Measurements from ENCODE around the gene APOBEC3G.

Gene APOBEC3G

GRCh38 chr22:39125622-39126021, 48.5 kb downstream of the APOBEC3G start:
- DNase-seq (ENCODE audit: low spot score) = no peak

DNA sequence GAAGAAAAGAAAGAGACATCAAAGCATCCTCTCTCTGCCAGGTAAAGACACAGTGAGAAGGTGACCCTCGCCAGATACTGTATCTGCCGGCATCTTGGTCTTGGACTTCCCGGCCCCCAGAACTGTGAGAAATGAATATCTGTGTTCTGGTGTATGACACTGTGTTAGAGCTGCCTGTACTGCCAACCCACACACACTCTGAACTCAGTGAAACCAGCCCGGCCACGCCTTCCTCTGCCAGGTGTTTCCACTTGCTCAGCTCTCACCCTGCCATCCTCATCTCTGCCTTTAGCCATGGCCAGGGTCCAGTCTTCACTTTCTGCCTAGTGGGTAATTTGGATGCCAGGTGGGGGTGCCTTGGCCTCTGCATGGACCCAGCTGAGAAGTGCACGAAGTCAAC, 51.4 kb downstream of the APOBEC3G start:
- no peak for DNase-seq (ENCODE audit: low spot score)

DNA sequence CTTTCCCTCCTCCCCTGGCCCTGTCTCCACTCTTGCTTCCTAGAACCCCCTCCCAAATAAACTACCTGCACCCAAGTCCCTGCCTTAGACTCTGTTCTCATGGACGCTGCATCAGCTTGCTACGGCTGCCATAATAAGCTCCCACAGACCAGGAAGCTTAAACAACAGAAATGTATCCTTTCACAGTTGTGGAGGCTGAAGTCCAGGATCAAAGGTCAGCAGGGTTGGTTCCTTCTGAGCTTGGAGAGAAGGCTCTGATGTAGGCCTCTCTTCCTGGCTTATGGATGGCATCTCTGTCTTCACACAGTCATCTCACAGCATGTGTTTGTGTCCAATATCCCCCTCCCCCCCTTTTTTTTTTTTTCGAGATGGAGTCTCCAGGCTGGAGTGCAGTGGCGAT, 52.0 kb downstream of the APOBEC3G start:
- no peak for DNase-seq (ENCODE audit: low spot score)

DNA sequence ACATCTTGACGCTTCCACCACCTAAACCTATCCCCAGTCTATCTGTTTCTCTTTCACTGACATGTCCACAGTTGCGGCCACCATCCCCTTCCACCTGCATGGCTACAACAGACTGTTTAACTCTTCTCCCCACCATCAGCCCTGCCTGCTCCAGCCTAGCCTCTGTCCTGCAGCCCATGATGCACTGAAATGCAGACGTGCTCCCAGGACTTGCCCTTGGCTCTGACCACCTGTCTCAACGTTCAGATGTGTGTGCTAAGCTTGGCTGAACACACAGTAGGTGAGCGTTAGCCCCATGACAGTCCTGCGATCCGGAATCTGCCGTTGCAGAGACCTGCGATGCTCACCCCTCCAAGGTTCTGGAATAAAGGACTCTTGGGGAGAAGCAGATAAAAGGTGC, 52.7 kb downstream of the APOBEC3G start:
- no peak for DNase-seq (ENCODE audit: low spot score)

DNA sequence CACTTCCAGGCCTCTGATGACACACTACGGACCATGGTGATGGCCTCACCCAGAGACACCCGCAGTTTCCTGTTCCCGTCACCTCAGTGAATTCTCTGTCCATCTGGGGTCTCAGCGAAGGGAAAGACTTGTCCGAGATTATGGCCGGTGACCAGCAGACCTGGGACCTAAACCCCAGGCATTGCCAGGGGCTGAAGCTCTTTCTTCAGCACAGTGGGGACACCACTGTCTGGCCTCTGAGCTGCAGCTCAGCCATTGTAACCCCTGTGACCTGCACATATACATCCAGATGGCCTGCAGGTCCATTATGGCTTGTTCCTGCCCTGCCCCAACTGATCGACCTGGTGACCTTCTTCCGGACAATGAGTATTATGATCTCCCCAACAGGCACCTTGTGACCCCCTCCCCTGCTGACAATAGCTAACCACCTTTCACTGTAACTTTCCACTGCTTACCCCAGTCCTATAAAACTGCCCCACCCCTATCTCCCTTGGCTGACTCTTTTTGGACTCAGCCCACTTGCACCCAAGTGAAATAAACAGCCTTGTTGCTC, 53.2 kb downstream of the APOBEC3G start:
- no peak for DNase-seq (ENCODE audit: low spot score)

DNA sequence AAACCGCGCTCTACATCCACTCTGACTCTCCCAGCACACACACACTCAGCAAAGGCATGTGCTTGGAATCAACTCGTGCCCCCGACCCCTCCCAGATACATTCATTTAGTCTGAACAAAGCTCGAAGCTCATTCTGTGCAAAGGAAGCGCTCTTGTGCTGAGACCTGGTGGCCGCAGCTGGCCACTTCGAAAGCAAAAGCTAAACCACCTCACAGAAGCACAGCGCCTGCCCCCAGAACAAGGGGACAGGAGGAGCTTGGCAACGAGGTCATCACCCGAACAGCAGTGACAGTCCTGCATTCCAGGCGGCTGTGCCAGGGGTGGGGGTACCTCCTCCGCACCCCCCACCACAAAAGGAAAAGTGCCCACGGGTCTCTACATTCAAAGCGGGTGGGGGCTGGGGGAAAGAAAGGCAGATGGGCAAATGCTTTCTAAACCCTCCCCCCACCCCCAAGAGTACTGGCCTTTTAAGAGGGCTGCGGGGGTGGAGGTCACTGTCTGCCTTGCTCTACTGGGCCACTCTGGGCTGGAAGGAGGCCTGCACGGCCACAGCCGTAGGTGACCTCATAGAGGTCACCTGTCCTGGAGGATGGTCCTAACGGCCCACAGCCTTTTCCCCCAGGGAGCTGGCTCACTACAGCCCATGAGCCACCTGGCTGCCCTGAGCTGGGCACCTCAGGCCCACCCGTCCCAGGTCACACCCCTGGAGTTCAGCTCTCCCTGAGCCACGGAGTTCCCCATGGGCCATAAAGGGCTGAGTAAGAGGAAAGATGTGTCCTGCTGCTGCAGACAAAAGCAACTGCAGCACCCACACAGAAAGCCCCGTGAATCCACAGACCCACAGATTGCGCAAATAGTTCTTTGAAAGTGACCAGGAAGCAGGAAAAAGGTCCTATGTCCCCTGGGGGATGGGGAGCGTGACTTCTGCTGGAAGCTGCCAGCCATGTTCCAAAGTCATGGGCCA, 54.1 kb downstream of the APOBEC3G start:
- peak; percentile 58 for DNase-seq (ENCODE audit: low spot score)

- no peak for DNase-seq (ENCODE audit: low spot score)
Measured at GRCh38 chr22:39132281-39132680, 55.2 kb downstream of the APOBEC3G start.

- DNase-seq (ENCODE audit: low spot score) = no peak
Measured at GRCh38 chr22:39132871-39133524, 55.9 kb downstream of the APOBEC3G start.

DNA sequence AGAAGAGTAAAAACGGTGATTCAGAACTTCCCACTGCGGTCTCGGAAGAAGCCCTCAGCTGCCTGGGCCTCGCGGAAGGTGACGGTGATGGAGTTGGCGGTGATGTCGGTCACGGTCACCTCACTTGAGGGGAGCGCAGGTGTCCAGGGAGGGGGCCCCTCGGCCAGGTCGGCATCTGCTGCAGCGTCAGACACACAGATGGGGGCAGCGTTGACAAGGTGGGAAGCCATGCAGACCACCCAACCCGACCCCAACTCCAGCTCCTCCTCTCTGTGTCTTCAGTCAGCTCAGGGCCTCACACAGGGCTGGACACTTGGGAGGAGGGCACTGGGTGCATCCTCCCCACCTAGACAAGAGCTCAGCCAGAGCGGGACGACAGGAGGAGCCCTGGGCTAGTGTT, 56.8 kb downstream of the APOBEC3G start:
- no peak for DNase-seq (ENCODE audit: low spot score)

DNA sequence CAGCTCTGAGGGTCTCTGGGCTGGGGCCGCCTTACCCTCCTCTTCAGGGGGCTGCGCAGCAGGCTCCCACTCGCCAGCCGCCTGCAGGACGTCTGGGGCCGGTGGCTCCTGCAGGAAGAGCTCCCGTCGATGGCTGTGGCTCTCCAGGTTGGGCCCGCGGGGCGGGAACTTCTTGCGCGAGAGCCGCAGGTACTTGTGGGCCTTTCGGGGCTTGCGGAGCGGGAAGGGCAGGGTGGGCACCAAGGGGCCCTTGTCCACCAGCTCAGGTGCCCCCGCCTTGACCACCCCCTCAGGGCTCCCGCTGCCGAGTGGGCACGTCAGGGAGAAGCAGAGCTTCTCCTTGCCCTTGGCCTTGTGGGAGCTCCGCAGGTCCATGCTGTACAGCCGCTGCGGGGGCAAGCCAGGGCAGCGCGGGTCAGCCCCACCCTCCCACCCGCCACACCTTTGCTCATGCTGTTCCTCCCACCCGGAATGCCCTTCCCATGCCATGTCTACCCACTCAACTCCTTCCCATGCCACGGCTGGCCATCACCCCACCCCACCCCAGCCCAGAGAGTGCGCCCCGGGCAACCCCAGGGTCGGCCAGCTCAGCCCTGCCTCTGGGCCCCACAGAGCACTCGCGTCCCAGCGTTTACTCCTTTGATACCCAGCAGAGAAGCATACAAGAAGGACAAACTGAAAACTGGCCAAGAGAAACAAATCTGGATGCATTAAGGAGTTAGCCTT, 57.5 kb downstream of the APOBEC3G start:
- DNase-seq (ENCODE audit: low spot score) = no peak

- peak; percentile 54 for DNase-seq (ENCODE audit: low spot score)
Measured at GRCh38 chr22:39135092-39135896, 58.2 kb downstream of the APOBEC3G start.

DNA sequence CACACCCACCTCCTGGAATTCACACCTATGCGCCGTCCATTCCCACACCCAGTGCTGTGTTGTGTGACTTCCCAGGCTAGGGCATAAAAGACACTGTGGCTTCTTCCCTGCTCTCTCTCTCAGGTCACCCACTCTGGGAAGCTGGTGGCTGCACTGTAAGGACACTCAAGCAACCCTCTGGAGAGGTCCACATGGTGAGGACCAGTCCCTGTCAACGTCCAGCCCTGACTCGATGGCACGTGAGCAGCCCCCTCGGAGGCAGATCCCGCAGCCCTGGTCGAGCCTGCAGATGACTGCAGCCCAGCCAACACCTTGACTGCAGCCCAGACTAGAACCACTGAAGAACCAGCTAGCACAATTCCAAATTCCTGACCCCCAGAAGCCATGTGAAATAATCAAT, 59.2 kb downstream of the APOBEC3G start:
- DNase-seq (ENCODE audit: low spot score) = no peak
